Left lung (tissue), 10 donors: ENCODE data around the gene SH3RF1. TPM values are rescaled to one million over a fixed set of nuclear protein-coding genes. Genes with fewer than 3 reads are reported as not detected.

Experiments used
- ATAC-seq: fragments of 200-7000 bp; cut with Tn5 transposase; one replicate; pipeline ENCODE4 v1.9.1; 2020; ENCODE audit warnings: moderate library complexity
- DNase-seq, 4 donors: peaks; one replicate each; pipeline ENCODE4 v3.0.0-alpha.2; 2013 to 2020
- H3K27ac ChIP-seq, 2 donors: fragments of 200-600 bp; sonication (generic) in 1 of 2; one replicate each; pipeline versions ENCODE4 v1.5.0 to v1.8.0; 2020 to 2021
- H3K27me3 ChIP-seq, 2 donors: fragments of 200-600 bp; sonication (generic) in 1 of 2; one replicate each; pipeline versions ENCODE4 v1.5.0 to v1.8.0; 2020 to 2021
- H3K36me3 ChIP-seq, 2 donors: fragments of 200-600 bp; sonication (generic) in 1 of 2; one replicate each; pipeline versions ENCODE4 v1.5.0 to v1.8.0; 2020 to 2021
- H3K4me1 ChIP-seq, 2 donors: fragments of 200-600 bp; one replicate each; pipeline ENCODE4 v1.8.0; 2021
- H3K4me3 ChIP-seq, 2 donors: fragments of 200-600 bp; sonication (generic) in 1 of 2; one replicate each; pipeline versions ENCODE4 v1.5.0 to v1.8.0; 2020 to 2021; ENCODE audit warnings: mild to moderate bottlenecking in 1 of 2
- H3K9me3 ChIP-seq, 2 donors: fragments of 200-600 bp; sonication (generic) in 1 of 2; one replicate each; pipeline versions ENCODE4 v1.5.0 to v1.8.0; 2020 to 2021
- intact Hi-C, 2 donors: fragments of 100-400 bp; cut with DNase I; formaldehyde crosslinking; loops; one replicate each; pipeline versions ENCODE4 v1.11.2 to v1.14.2; 2022
- polyA plus RNA-seq, 6 donors: library from polyadenylated mRNA; unstranded; fragments of 120-200 nt; gene quantifications; one replicate each; pipeline ENCODE4 v1.2.1, GENCODE V29; 2013; ENCODE audit not compliant: insufficient read length in 6 of 6
- total RNA-seq, 2 donors: library from RNA; stranded (reverse); fragmentation: NEBNext Ultra II Directional; extraction: Animal tissue kit (Norgen Biotek cat#: 25700); gene quantifications; one replicate each; pipeline ENCODE4 v1.2.1, GENCODE V29; 2021
- TF ChIP-seq, protein P1 (sequence below), 2 donors: fragments of 200-600 bp; sonication (generic) in 1 of 2; IDR thresholded peaks; one replicate each; pipeline versions ENCODE4 v1.5.0 to v1.8.0; 2021; ENCODE audit warnings: antibody characterized with exemption in 2 of 2
- donor health status: DM: no; HTN: yes; CAD: no.
- donor health status: DM: no; HTN: no; CAD: no.

Gene SH3RF1
- total and polyA plus RNA-seq, 8 donors = 18.9 to 39.4 (median 20.8) TPM

DNA sequence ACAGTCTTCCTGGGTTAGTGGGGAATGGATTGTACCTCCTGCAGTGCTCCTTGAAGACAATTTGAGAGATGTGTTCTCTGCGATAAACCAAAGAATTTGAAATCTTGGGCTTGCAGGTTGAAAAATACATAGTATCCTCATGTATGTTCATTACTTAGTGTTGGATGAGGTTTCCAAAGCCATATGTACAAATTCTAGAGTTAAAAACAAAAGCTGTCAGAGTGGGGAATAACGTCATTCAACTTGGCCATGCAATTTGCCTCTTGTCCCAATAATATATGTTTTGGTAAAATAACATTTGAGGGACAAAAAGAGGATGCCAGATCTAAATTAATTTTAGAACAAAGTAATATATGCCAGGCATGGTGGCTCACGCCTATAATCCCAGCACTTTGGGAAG is 209.4 kb downstream of the SH3RF1 start:
- intact Hi-C loops = no loop called here
- no peaks in the 10 kb centered on the region for H3K9me3 ChIP-seq
- ATAC-seq (no peak), DNase-seq (no peak)
- no peak overlapping the region for H3K4me3 ChIP-seq
- no peaks in the 10 kb centered on the region for H3K27me3 ChIP-seq
- no peaks in the 10 kb centered on the region for H3K36me3 ChIP-seq
- peaks cover 0 to 10% of the 10 kb centered on the region in 2 donors for H3K4me1 ChIP-seq
- TF ChIP-seq, protein P1, sequence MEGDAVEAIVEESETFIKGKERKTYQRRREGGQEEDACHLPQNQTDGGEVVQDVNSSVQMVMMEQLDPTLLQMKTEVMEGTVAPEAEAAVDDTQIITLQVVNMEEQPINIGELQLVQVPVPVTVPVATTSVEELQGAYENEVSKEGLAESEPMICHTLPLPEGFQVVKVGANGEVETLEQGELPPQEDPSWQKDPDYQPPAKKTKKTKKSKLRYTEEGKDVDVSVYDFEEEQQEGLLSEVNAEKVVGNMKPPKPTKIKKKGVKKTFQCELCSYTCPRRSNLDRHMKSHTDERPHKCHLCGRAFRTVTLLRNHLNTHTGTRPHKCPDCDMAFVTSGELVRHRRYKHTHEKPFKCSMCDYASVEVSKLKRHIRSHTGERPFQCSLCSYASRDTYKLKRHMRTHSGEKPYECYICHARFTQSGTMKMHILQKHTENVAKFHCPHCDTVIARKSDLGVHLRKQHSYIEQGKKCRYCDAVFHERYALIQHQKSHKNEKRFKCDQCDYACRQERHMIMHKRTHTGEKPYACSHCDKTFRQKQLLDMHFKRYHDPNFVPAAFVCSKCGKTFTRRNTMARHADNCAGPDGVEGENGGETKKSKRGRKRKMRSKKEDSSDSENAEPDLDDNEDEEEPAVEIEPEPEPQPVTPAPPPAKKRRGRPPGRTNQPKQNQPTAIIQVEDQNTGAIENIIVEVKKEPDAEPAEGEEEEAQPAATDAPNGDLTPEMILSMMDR (IDR thresholded peaks at IDR 0.05) = no peak
- no peak overlapping the region for H3K27ac ChIP-seq

DNA sequence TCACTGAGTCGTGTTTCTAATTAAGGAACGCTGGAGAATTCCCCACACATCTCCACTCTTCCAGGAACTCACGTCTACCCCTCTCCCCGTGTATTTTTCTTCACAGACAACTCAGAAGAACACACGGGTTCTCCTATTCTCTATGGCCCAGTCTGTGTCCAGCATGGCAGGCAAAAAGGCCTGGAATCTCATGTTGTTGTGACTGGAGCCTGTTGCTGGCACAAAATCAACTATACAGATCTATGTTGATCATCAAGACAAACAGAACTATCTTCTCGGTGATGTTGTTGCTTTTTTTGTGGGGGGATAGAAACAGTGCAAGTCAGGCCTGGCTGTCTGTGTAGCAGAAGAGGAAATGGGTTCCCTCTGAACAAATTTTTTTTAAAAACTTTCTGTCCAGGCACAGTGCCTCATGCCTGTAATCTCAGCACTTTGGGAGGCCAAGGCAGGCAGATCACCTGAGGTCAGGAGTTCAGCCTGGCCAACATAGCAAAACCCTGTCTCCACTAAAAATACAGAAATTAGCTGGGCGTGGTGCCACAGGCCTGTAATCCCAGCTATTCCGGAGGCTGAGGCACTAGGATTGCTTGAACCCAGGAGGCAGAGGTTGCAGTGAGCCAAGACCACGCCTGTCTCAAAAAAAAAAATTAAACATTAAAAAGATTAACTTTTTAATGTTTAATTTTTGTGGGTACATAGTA is 210.2 kb downstream of the SH3RF1 start:
- ATAC-seq = no peak

DNA sequence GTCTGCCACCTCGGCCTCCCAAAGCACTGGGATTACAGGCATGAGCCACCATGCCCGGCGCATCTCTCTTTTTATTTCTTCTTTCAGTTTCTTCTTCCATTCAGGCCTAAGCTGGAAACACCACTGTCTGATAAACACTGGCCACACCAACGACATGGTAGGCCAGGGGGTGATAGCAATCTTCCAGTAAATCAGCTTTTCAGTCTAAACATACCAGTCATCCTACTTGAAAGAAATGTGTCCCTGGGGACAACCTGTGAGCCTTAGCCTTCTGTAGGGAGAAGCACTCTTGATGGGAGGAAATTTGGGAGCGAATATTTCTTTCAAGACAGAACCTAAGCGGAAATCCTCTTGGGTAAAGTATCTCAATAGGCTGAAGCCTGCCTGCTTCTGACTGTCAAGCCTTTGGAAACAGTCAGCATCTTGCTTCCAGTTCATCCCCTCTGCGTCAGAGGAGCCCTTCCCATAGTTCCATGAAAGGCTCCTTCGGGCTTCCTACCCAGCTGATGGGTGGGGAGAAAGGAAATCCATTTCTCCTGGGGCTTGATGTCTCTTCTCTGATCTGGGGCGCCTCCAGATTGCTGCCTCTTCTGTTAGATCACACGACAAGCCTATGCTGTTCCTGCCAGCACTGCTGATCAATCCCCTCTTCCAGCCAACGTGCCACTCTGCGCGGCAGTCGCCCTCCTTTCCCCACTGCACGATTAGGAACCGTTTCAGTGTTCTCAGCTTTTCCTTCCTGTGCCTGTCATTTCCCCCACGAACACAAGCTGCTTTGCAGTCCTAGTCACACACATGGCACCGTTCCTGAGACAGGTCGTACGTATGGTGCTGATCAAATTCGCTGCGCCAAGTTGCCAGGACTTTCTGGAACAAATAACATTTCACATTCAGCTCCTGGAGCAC is 211.2 kb downstream of the SH3RF1 start:
- Histone ChIP-seq H3K4me3 (no peak overlapping the region), H3K4me1 (peaks cover 0 to 10% of the 10 kb centered on the region in 2 donors), H3K27ac (peak overlapping the region; percentile 33 to 60), H3K36me3 (no peaks in the 10 kb centered on the region), H3K27me3 (no peaks in the 10 kb centered on the region), H3K9me3 (no peaks in the 10 kb centered on the region)
- TF ChIP-seq, protein P1 (IDR thresholded peaks at IDR 0.05) = no peak
- intact Hi-C loops = no loop called here
- ATAC-seq (no peak), DNase-seq (no peak)

More for the DNA sequence above, 210.2 kb downstream of the SH3RF1 start:
- intact Hi-C loops = no loop called here
- Histone ChIP-seq H3K27ac (peak overlapping the region; percentile 33 to 60), H3K36me3 (no peaks in the 10 kb centered on the region), H3K4me1 (peaks cover 0 to 10% of the 10 kb centered on the region in 2 donors), H3K27me3 (no peaks in the 10 kb centered on the region), H3K9me3 (no peaks in the 10 kb centered on the region), H3K4me3 (no peak overlapping the region)
- no peak for DNase-seq
- TF ChIP-seq, protein P1 (IDR thresholded peaks at IDR 0.05) = no peak

DNA sequence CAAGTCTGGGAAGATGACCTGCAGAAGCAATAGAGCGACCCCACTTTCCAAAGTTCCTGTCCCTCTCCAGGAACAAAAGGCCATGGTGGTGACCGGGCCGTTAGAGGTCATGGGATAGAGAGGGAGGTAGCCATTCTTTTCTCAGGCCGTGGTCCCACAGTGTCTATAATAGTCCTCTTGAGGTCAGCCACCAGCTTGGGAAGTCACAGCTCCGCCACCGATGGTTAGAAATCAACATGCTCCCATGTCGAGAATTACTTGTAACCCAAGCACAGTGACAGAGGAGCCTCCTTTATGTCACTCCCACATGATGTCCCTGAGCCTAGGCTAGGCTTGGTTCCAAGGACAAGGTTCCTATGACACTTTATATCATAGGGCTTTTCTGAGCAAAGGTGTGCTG is 212.4 kb downstream of the SH3RF1 start:
- intact Hi-C loops = no loop called here
- H3K27me3 ChIP-seq = no peaks in the 10 kb centered on the region
- ATAC-seq (no peak), DNase-seq (no peak)
- H3K9me3 ChIP-seq = no peaks in the 10 kb centered on the region
- H3K4me1 ChIP-seq = peaks cover 0 to 10% of the 10 kb centered on the region in 2 donors
- H3K4me3 ChIP-seq = no peak overlapping the region
- TF ChIP-seq, protein P1 (IDR thresholded peaks at IDR 0.05) = no peak
- H3K27ac ChIP-seq = no peak overlapping the region
- no peaks in the 10 kb centered on the region for H3K36me3 ChIP-seq

DNA sequence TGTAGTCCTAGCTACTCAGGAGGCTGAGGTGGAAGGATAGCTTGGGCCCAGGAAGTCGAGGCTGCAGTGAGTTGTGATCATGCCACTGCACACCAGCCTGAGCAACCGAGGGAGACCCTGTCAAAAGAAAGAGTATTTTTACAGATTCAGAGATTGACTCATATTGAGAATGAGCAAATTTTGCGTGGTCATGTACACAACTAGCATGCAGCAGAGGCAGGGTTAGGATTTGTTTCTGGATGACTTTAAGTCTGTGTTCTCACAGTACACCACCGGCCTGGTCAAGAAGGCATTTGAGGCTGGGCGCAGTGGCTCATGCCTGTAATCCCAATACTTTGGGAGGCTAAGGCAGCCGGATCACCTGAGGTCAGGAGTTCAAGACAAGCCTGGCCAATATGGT is 215.9 kb downstream of the SH3RF1 start:
- H3K36me3 ChIP-seq = no peaks in the 10 kb centered on the region
- TF ChIP-seq, protein P1 (IDR thresholded peaks at IDR 0.05) = no peak
- no peak overlapping the region for H3K27ac ChIP-seq
- peaks cover 0 to 11% of the 10 kb centered on the region in 2 donors for H3K4me1 ChIP-seq
- no peaks in the 10 kb centered on the region for H3K27me3 ChIP-seq
- DNase-seq (no peak), ATAC-seq (no peak)
- no peaks in the 10 kb centered on the region for H3K9me3 ChIP-seq
- no peak overlapping the region for H3K4me3 ChIP-seq
- intact Hi-C loops = no loop called here
